Measurements from ENCODE around the gene RPUSD1. TPM values are rescaled to one million over a fixed set of nuclear protein-coding genes. Genes with fewer than 3 reads are reported as not detected.

Gene RPUSD1
- total and polyA plus RNA-seq, 5 donors from 2014 or later = 20.8 to 24.9 (median 22.8) TPM

- H3K36me3 Mint-ChIP-seq = no peaks in the 10 kb centered on the region
- no peaks in the 10 kb centered on the region for H3K4me1 Mint-ChIP-seq
- Histone ChIP-seq H3K4me1 (ENCODE audit: control insufficient read depth, insufficient read depth, low read length, poor library complexity, severe bottlenecking) (no peaks in the 10 kb centered on the region), H3K4me3 (ENCODE audit: low read depth, low read length) (no peak overlapping the region), H3K27me3 (ENCODE audit: control insufficient read depth, insufficient read depth, low read length) (no peaks in the 10 kb centered on the region), H3K9me3 (ENCODE audit: control insufficient read depth in 2 of 2, low read length in 2 of 2) (peaks cover 2 to 6% of the 10 kb centered on the region in 2 experiments), H3K27ac (ENCODE audit: insufficient read depth, low read length, poor library complexity, severe bottlenecking) (no peak overlapping the region), H3K36me3 (ENCODE audit: control insufficient read depth, insufficient read depth, low read length) (no peaks in the 10 kb centered on the region)
- DNase-seq = no peak
- H3K27ac Mint-ChIP-seq = no peak overlapping the region
- peaks cover 0 to 6% (median 0%) of the 10 kb centered on the region in 7 donors for H3K9me3 Mint-ChIP-seq
- H3K4me3 Mint-ChIP-seq = no peak overlapping the region
- no peaks in the 10 kb centered on the region for H3K27me3 Mint-ChIP-seq
- ATAC-seq (ENCODE audit: low read depth in 2 of 2) = no peak
Observed at GRCh38 chr16:830871-831570, 42.8 kb upstream of the RPUSD1 start.

GRCh38 chr16:830107-830870, 42.1 kb upstream of the RPUSD1 start:
- Histone ChIP-seq H3K27me3 (ENCODE audit: control insufficient read depth, insufficient read depth, low read length) (no peaks in the 10 kb centered on the region), H3K36me3 (ENCODE audit: control insufficient read depth, insufficient read depth, low read length) (no peaks in the 10 kb centered on the region), H3K4me3 (ENCODE audit: low read depth, low read length) (no peak overlapping the region), H3K4me1 (ENCODE audit: control insufficient read depth, insufficient read depth, low read length, poor library complexity, severe bottlenecking) (no peaks in the 10 kb centered on the region), H3K27ac (ENCODE audit: insufficient read depth, low read length, poor library complexity, severe bottlenecking) (no peak overlapping the region), H3K9me3 (ENCODE audit: control insufficient read depth in 2 of 2, low read length in 2 of 2) (no peaks in the 10 kb centered on the region)
- Mint-ChIP-seq H3K36me3 (no peaks in the 10 kb centered on the region), H3K4me3 (no peak overlapping the region), H3K9me3 (no peaks in the 10 kb centered on the region), H3K4me1 (no peaks in the 10 kb centered on the region), H3K27ac (no peak overlapping the region), H3K27me3 (no peaks in the 10 kb centered on the region)
- DNase-seq (no peak), ATAC-seq (ENCODE audit: low read depth in 2 of 2) (no peak)

- Histone ChIP-seq H3K4me1 (ENCODE audit: control insufficient read depth, insufficient read depth, low read length, poor library complexity, severe bottlenecking) (no peaks in the 10 kb centered on the region), H3K27ac (ENCODE audit: insufficient read depth, low read length, poor library complexity, severe bottlenecking) (no peak overlapping the region), H3K4me3 (ENCODE audit: low read depth, low read length) (no peak overlapping the region), H3K36me3 (ENCODE audit: control insufficient read depth, insufficient read depth, low read length) (no peaks in the 10 kb centered on the region), H3K9me3 (ENCODE audit: control insufficient read depth in 2 of 2, low read length in 2 of 2) (no peaks in the 10 kb centered on the region), H3K27me3 (ENCODE audit: control insufficient read depth, insufficient read depth, low read length) (no peaks in the 10 kb centered on the region)
- H3K4me3 Mint-ChIP-seq = no peak overlapping the region
- DNase-seq = no peak
- H3K27me3 Mint-ChIP-seq = no peaks in the 10 kb centered on the region
- no peak for ATAC-seq (ENCODE audit: low read depth in 2 of 2)
- no peaks in the 10 kb centered on the region for H3K36me3 Mint-ChIP-seq
- H3K4me1 Mint-ChIP-seq = no peaks in the 10 kb centered on the region
- no peaks in the 10 kb centered on the region for H3K9me3 Mint-ChIP-seq
- no peak overlapping the region for H3K27ac Mint-ChIP-seq
Observed at GRCh38 chr16:828891-829290, 40.7 kb upstream of the RPUSD1 start.

- Mint-ChIP-seq H3K27me3 (no peaks in the 10 kb centered on the region), H3K9me3 (no peaks in the 10 kb centered on the region), H3K4me1 (no peaks in the 10 kb centered on the region), H3K27ac (no peak overlapping the region), H3K36me3 (no peaks in the 10 kb centered on the region), H3K4me3 (no peak overlapping the region)
- Histone ChIP-seq H3K27me3 (ENCODE audit: control insufficient read depth, insufficient read depth, low read length) (no peaks in the 10 kb centered on the region), H3K4me1 (ENCODE audit: control insufficient read depth, insufficient read depth, low read length, poor library complexity, severe bottlenecking) (no peaks in the 10 kb centered on the region), H3K4me3 (ENCODE audit: low read depth, low read length) (no peak overlapping the region), H3K27ac (ENCODE audit: insufficient read depth, low read length, poor library complexity, severe bottlenecking) (no peak overlapping the region), H3K36me3 (ENCODE audit: control insufficient read depth, insufficient read depth, low read length) (no peaks in the 10 kb centered on the region), H3K9me3 (ENCODE audit: control insufficient read depth in 2 of 2, low read length in 2 of 2) (no peaks in the 10 kb centered on the region)
- no peak for DNase-seq
- ATAC-seq (ENCODE audit: low read depth in 2 of 2) = no peak
Observed at GRCh38 chr16:827513-827912, 39.3 kb upstream of the RPUSD1 start.

GRCh38 chr16:825341-826061, 37.3 kb upstream of the RPUSD1 start:
- Mint-ChIP-seq H3K4me1 (peaks cover 0 to 3% (median 0%) of the 10 kb centered on the region in 4 donors), H3K27me3 (no peaks in the 10 kb centered on the region), H3K36me3 (no peaks in the 10 kb centered on the region), H3K9me3 (no peaks in the 10 kb centered on the region), H3K27ac (no peak overlapping the region), H3K4me3 (no peak overlapping the region)
- Histone ChIP-seq H3K4me3 (ENCODE audit: low read depth, low read length) (no peak overlapping the region), H3K27ac (ENCODE audit: insufficient read depth, low read length, poor library complexity, severe bottlenecking) (no peak overlapping the region), H3K4me1 (ENCODE audit: control insufficient read depth, insufficient read depth, low read length, poor library complexity, severe bottlenecking) (no peaks in the 10 kb centered on the region), H3K36me3 (ENCODE audit: control insufficient read depth, insufficient read depth, low read length) (no peaks in the 10 kb centered on the region), H3K27me3 (ENCODE audit: control insufficient read depth, insufficient read depth, low read length) (no peaks in the 10 kb centered on the region), H3K9me3 (ENCODE audit: control insufficient read depth in 2 of 2, low read length in 2 of 2) (no peaks in the 10 kb centered on the region)
- DNase-seq = no peak
- no peak for ATAC-seq (ENCODE audit: low read depth in 2 of 2)

- Histone ChIP-seq H3K4me3 (ENCODE audit: low read depth, low read length) (no peak overlapping the region), H3K36me3 (ENCODE audit: control insufficient read depth, insufficient read depth, low read length) (no peaks in the 10 kb centered on the region), H3K27ac (ENCODE audit: insufficient read depth, low read length, poor library complexity, severe bottlenecking) (no peak overlapping the region), H3K27me3 (ENCODE audit: control insufficient read depth, insufficient read depth, low read length) (no peaks in the 10 kb centered on the region), H3K9me3 (ENCODE audit: control insufficient read depth in 2 of 2, low read length in 2 of 2) (no peaks in the 10 kb centered on the region), H3K4me1 (ENCODE audit: control insufficient read depth, insufficient read depth, low read length, poor library complexity, severe bottlenecking) (peaks cover 4% of the 10 kb centered on the region)
- DNase-seq (no peak), ATAC-seq (ENCODE audit: low read depth in 2 of 2) (no peak)
- Mint-ChIP-seq H3K4me3 (no peak overlapping the region), H3K4me1 (peaks cover 0 to 8% (median 4%) of the 10 kb centered on the region in 4 donors), H3K27ac (no peak overlapping the region), H3K9me3 (no peaks in the 10 kb centered on the region), H3K36me3 (no peaks in the 10 kb centered on the region), H3K27me3 (no peaks in the 10 kb centered on the region)
Observed at GRCh38 chr16:824601-825000, 36.4 kb upstream of the RPUSD1 start.

GRCh38 chr16:824194-824593, 36.0 kb upstream of the RPUSD1 start:
- no peaks in the 10 kb centered on the region for H3K9me3 Mint-ChIP-seq
- no peak overlapping the region for H3K27ac ChIP-seq (ENCODE audit: insufficient read depth, low read length, poor library complexity, severe bottlenecking)
- H3K27me3 Mint-ChIP-seq = peaks cover 3% of the 10 kb centered on the region
- no peak overlapping the region for H3K27ac Mint-ChIP-seq
- peaks cover 0 to 13% (median 7%) of the 10 kb centered on the region in 4 donors for H3K4me1 Mint-ChIP-seq
- no peak overlapping the region for H3K4me3 Mint-ChIP-seq
- no peak overlapping the region for H3K4me3 ChIP-seq (ENCODE audit: low read depth, low read length)
- no peaks in the 10 kb centered on the region for H3K9me3 ChIP-seq (ENCODE audit: control insufficient read depth in 2 of 2, low read length in 2 of 2)
- peaks cover 8% of the 10 kb centered on the region for H3K4me1 ChIP-seq (ENCODE audit: control insufficient read depth, insufficient read depth, low read length, poor library complexity, severe bottlenecking)
- no peaks in the 10 kb centered on the region for H3K36me3 ChIP-seq (ENCODE audit: control insufficient read depth, insufficient read depth, low read length)
- H3K27me3 ChIP-seq (ENCODE audit: control insufficient read depth, insufficient read depth, low read length) = no peaks in the 10 kb centered on the region
- ATAC-seq (ENCODE audit: low read depth in 2 of 2) (no peak), DNase-seq (no peak)
- H3K36me3 Mint-ChIP-seq = no peaks in the 10 kb centered on the region

All from CD4-positive, CD25-positive, alpha-beta regulatory T cell (primary cell).